MM.1S (cell line): ENCODE data around the gene CFAP251.
"Not testable (repeated sequence)": the region's sequence is repeated elsewhere in the genome, so short reads cannot be mapped to it uniquely, and the experiment has no call there.

Source experiments
- DNase-seq: peaks from one replicate; pipeline ENCODE4 v3.0.0-alpha.2; 2015
- H2AFZ ChIP-seq: fragments of 300-600 bp; sonication (generic); 2 replicates; pipeline ENCODE4 v1.6.0; 2016; ENCODE audit warnings: antibody characterized with exemption, low read length
- H3F3A ChIP-seq: fragments of 300-600 bp; sonication (generic); 2 replicates; pipeline ENCODE4 v1.6.1; 2016; ENCODE audit warnings: mild to moderate bottlenecking, antibody characterized with exemption, low read length, moderate library complexity, mixed read lengths; ENCODE audit not compliant: insufficient read depth
- H3K27ac ChIP-seq: fragments of 300-600 bp; sonication (generic); 2 replicates; pipeline ENCODE4 v1.5.1; 2016; ENCODE audit warnings: mild to moderate bottlenecking, low read length
- H3K27me3 ChIP-seq: fragments of 300-600 bp; sonication (generic); replicated peaks from 2 replicates; pipeline ENCODE4 v1.6.0; 2016; ENCODE audit warnings: low read length; ENCODE audit not compliant: insufficient read depth
- H3K36me3 ChIP-seq: fragments of 300-600 bp; sonication (generic); replicated peaks from 2 replicates; pipeline ENCODE4 v1.6.1; 2016; ENCODE audit warnings: mild to moderate bottlenecking, low read length, mixed read lengths; ENCODE audit not compliant: insufficient read depth
- H3K4me1 ChIP-seq: fragments of 300-600 bp; sonication (generic); 2 replicates; pipeline ENCODE4 v1.6.1; 2016; ENCODE audit warnings: low read length, mixed read lengths
- H3K4me2 ChIP-seq: fragments of 300-600 bp; sonication (generic); 2 replicates; pipeline ENCODE4 v1.6.0; 2016; ENCODE audit warnings: low read depth, low read length
- H3K4me3 ChIP-seq: fragments of 300-600 bp; sonication (generic); 2 replicates; pipeline ENCODE4 v1.5.1; 2016; ENCODE audit warnings: low read length, mixed read lengths
- H3K79me2 ChIP-seq: fragments of 300-600 bp; sonication (generic); 2 replicates; pipeline ENCODE4 v1.6.1; 2016; ENCODE audit warnings: mixed run types, low read length, mixed read lengths
- H3K9ac ChIP-seq: fragments of 300-600 bp; sonication (generic); 2 replicates; pipeline ENCODE4 v1.6.1; 2016; ENCODE audit warnings: low read length, mixed read lengths
- H3K9me2 ChIP-seq: fragments of 300-600 bp; sonication (generic); replicated peaks from 2 replicates; pipeline ENCODE4 v1.6.1; 2016; ENCODE audit warnings: mild to moderate bottlenecking, low read length, mixed read lengths; ENCODE audit not compliant: insufficient read depth
- H3K9me3 ChIP-seq: fragments of 300-600 bp; sonication (generic); replicated peaks from 2 replicates; pipeline ENCODE4 v1.6.1; 2016; ENCODE audit warnings: mild to moderate bottlenecking, low read length, mixed read lengths; ENCODE audit not compliant: insufficient read depth
- H4K20me1 ChIP-seq: fragments of 300-600 bp; sonication (generic); 2 replicates; pipeline ENCODE4 v1.6.1; 2016; ENCODE audit warnings: mild to moderate bottlenecking, low read length, moderate library complexity, mixed read lengths; ENCODE audit not compliant: insufficient read depth
- CTCF ChIP-seq: fragments of 300-600 bp; sonication (generic); IDR thresholded peaks from 2 replicates; pipeline ENCODE4 v1.5.1; 2016; ENCODE audit warnings: antibody characterized with exemption, low read length, mixed read lengths
- EZH2 ChIP-seq: fragments of 300-600 bp; sonication (generic); optimal IDR thresholded peaks from 2 replicates; pipeline ENCODE3; 2017; ENCODE audit warnings: low read depth, mild to moderate bottlenecking, antibody characterized with exemption, low read length, mixed read lengths
- EZH2phosphoT487 ChIP-seq: fragments of 300-600 bp; sonication (generic); IDR thresholded peaks from 2 replicates; pipeline ENCODE4 v1.6.1; 2018; ENCODE audit warnings: antibody characterized with exemption, low read length

CFAP251 gene

GRCh38 chr12:121982950-121983349 lies 64.6 kb downstream of the CFAP251 start:
- DNase-seq: no peak
- Histone ChIP-seq H3F3A (no peaks in the 10 kb centered on the region), H3K27me3 (no peaks in the 10 kb centered on the region), H3K9me2 (no peaks in the 10 kb centered on the region), H3K9me3 (no peaks in the 10 kb centered on the region), H2AFZ (no peak overlapping the region), H3K4me1 (no peaks in the 10 kb centered on the region), H3K27ac (no peak overlapping the region), H3K9ac (no peak overlapping the region), H4K20me1 (no peaks in the 10 kb centered on the region), H3K4me3 (no peak overlapping the region), H3K4me2 (no peak overlapping the region), H3K36me3 (no peaks in the 10 kb centered on the region), H3K79me2 (no peaks in the 10 kb centered on the region)
- TF ChIP-seq EZH2: no peak

GRCh38 chr12:121983536-121984210 lies 65.3 kb downstream of the CFAP251 start:
- no peak overlapping the region for H3K4me3 ChIP-seq
- H2AFZ ChIP-seq: no peak overlapping the region
- no peak for TF ChIP-seq EZH2phosphoT487
- TF ChIP-seq CTCF: no peak
- no peak for TF ChIP-seq EZH2
- no peaks in the 10 kb centered on the region for H3K36me3 ChIP-seq
- H3F3A ChIP-seq: no peaks in the 10 kb centered on the region
- H3K27me3 ChIP-seq: no peaks in the 10 kb centered on the region
- no peaks in the 10 kb centered on the region for H4K20me1 ChIP-seq
- no peak overlapping the region for H3K4me2 ChIP-seq
- H3K79me2 ChIP-seq: no peaks in the 10 kb centered on the region
- no peak for DNase-seq
- H3K9me2 ChIP-seq: no peaks in the 10 kb centered on the region
- H3K4me1 ChIP-seq: no peaks in the 10 kb centered on the region
- no peaks in the 10 kb centered on the region for H3K9me3 ChIP-seq
- no peak overlapping the region for H3K27ac ChIP-seq
- no peak overlapping the region for H3K9ac ChIP-seq

- Histone ChIP-seq H2AFZ (no peak overlapping the region), H4K20me1 (no peaks in the 10 kb centered on the region), H3K4me3 (no peak overlapping the region), H3K27me3 (no peaks in the 10 kb centered on the region), H3K27ac (no peak overlapping the region), H3K36me3 (no peaks in the 10 kb centered on the region), H3K4me1 (no peaks in the 10 kb centered on the region), H3K9me2 (no peaks in the 10 kb centered on the region), H3K4me2 (no peak overlapping the region), H3K9ac (no peak overlapping the region), H3K9me3 (no peaks in the 10 kb centered on the region), H3K79me2 (no peaks in the 10 kb centered on the region), H3F3A (no peaks in the 10 kb centered on the region)
- no peak for DNase-seq
- no peak for TF ChIP-seq EZH2phosphoT487
- no peak for TF ChIP-seq CTCF
- TF ChIP-seq EZH2: no peak
Measured at GRCh38 chr12:121986489-121987245, 68.3 kb downstream of the CFAP251 start.

GRCh38 chr12:121988519-121988918 lies 70.1 kb downstream of the CFAP251 start:
- H3K9me3 ChIP-seq, DNase-seq, H3K4me1 ChIP-seq, H2AFZ ChIP-seq, H3K4me2 ChIP-seq, H3K9me2 ChIP-seq, H3K79me2 ChIP-seq, H3K27ac ChIP-seq, H3F3A ChIP-seq, H4K20me1 ChIP-seq, H3K9ac ChIP-seq, H3K36me3 ChIP-seq, H3K4me3 ChIP-seq, H3K27me3 ChIP-seq: not testable (repeated sequence)
